ENCODE data around the gene STXBP6.

STXBP6 gene

GRCh38 chr14:24880689-24881088 lies 169.3 kb downstream of the STXBP6 start:
- no peak for DNase-seq

- no peak for DNase-seq
Observed at GRCh38 chr14:24879661-24880386, 170.1 kb downstream of the STXBP6 start.

GRCh38 chr14:24876996-24877395 lies 173.0 kb downstream of the STXBP6 start:
- DNase-seq = no peak

GRCh38 chr14:24875991-24876878 lies 173.7 kb downstream of the STXBP6 start:
- DNase-seq = peak; percentile 43

- DNase-seq = no peak
Observed at GRCh38 chr14:24875203-24875838, 174.6 kb downstream of the STXBP6 start.

- DNase-seq = no peak
Observed at GRCh38 chr14:24874514-24875202, 175.3 kb downstream of the STXBP6 start.

- DNase-seq = no peak
Observed at GRCh38 chr14:24873551-24873950, 176.4 kb downstream of the STXBP6 start.

- DNase-seq = no peak
Observed at GRCh38 chr14:24870949-24871701, 178.8 kb downstream of the STXBP6 start.

- DNase-seq = no peak
Observed at GRCh38 chr14:24868389-24868788, 181.6 kb downstream of the STXBP6 start.

GRCh38 chr14:24866067-24866639 lies 183.8 kb downstream of the STXBP6 start:
- no peak for DNase-seq

GRCh38 chr14:24863968-24864684 lies 185.8 kb downstream of the STXBP6 start:
- DNase-seq = no peak

GRCh38 chr14:24861083-24861630 lies 188.8 kb downstream of the STXBP6 start:
- no peak for DNase-seq

- DNase-seq = no peak
Observed at GRCh38 chr14:24859559-24859958, 190.4 kb downstream of the STXBP6 start.

GRCh38 chr14:24858684-24859083 lies 191.3 kb downstream of the STXBP6 start:
- no peak for DNase-seq

GRCh38 chr14:24858052-24858451 lies 191.9 kb downstream of the STXBP6 start:
- no peak for DNase-seq

- DNase-seq = no peak
Observed at GRCh38 chr14:24857277-24857676, 192.7 kb downstream of the STXBP6 start.

GRCh38 chr14:24853446-24853845 lies 196.5 kb downstream of the STXBP6 start:
- DNase-seq = no peak

GRCh38 chr14:24852312-24853060 lies 197.5 kb downstream of the STXBP6 start:
- DNase-seq = no peak

GRCh38 chr14:24851837-24852236 lies 198.1 kb downstream of the STXBP6 start:
- DNase-seq = no peak

GRCh38 chr14:24851406-24851805 lies 198.5 kb downstream of the STXBP6 start:
- no peak for DNase-seq
